Mesendoderm (in vitro differentiated cells): ENCODE data around the gene RFX3.

Source experiments
- DNase-seq: peaks from one replicate; pipeline ENCODE4 v3.0.0; 2013
- H2AK5ac ChIP-seq: 2 replicates; pipeline ENCODE4 v1.6.1; 2013; ENCODE audit warnings: low read length, inconsistent platforms
- H2BK120ac ChIP-seq: 2 replicates; pipeline ENCODE4 v1.6.1; 2013; ENCODE audit warnings: low read depth, mild to moderate bottlenecking, low read length, moderate library complexity, mixed read lengths
- H2BK15ac ChIP-seq: replicated peaks from 2 replicates; pipeline ENCODE4 v1.6.1; 2013; ENCODE audit warnings: low read depth, mild to moderate bottlenecking, moderate library complexity
- H2BK5ac ChIP-seq: 2 replicates; pipeline ENCODE4 v1.6.1; 2013; ENCODE audit warnings: low read length, inconsistent platforms
- H3K18ac ChIP-seq: 2 replicates; pipeline ENCODE4 v1.6.1; 2013; ENCODE audit warnings: mild to moderate bottlenecking, low read length, mixed read lengths
- H3K23ac ChIP-seq: one replicate; pipeline ENCODE4 v1.6.1; 2013; ENCODE audit warnings: low read length
- H3K27ac ChIP-seq: 2 replicates; pipeline ENCODE4 v1.5.1; 2013; ENCODE audit warnings: low read depth, mild to moderate bottlenecking, inconsistent platforms, low read length, moderate library complexity
- H3K27me3 ChIP-seq: 2 replicates; pipeline ENCODE4 v1.6.1; 2013; ENCODE audit warnings: low read length, control low read depth, mild to moderate bottlenecking, inconsistent platforms; ENCODE audit not compliant: insufficient read depth, poor library complexity
- H3K36me3 ChIP-seq: 2 replicates; pipeline ENCODE4 v1.6.1; 2013; ENCODE audit warnings: low read length, inconsistent platforms; ENCODE audit not compliant: control insufficient read depth, insufficient read depth
- H3K4ac ChIP-seq: one replicate; pipeline ENCODE4 v1.6.1; 2013; ENCODE audit warnings: low read depth, mild to moderate bottlenecking, low read length, moderate library complexity
- H3K4me1 ChIP-seq: 2 replicates; pipeline ENCODE4 v1.6.1; 2013; ENCODE audit warnings: low read depth, low read length, inconsistent platforms; ENCODE audit not compliant: control insufficient read depth
- H3K4me2 ChIP-seq: 2 replicates; pipeline ENCODE4 v1.6.1; 2013; ENCODE audit warnings: low read length
- H3K4me3 ChIP-seq: 2 replicates; pipeline ENCODE4 v1.5.1; 2013; ENCODE audit warnings: mild to moderate bottlenecking, low read length
- H3K56ac ChIP-seq: one replicate; pipeline ENCODE4 v1.6.1; 2013; ENCODE audit warnings: low read length
- H3K79me1 ChIP-seq: 2 replicates; pipeline ENCODE4 v1.6.1; 2013; ENCODE audit warnings: low read length, inconsistent platforms
- H3K79me2 ChIP-seq: 2 replicates; pipeline ENCODE4 v1.6.1; 2013; ENCODE audit warnings: mild to moderate bottlenecking, low read length; ENCODE audit not compliant: control insufficient read depth, insufficient read depth
- H3K9ac ChIP-seq: 2 replicates; pipeline ENCODE4 v1.6.1; 2013; ENCODE audit warnings: low read length, inconsistent platforms
- H4K5ac ChIP-seq: one replicate; pipeline ENCODE4 v1.6.1; 2013; ENCODE audit warnings: low read length
- H4K8ac ChIP-seq: one replicate; pipeline ENCODE4 v1.6.1; 2013; ENCODE audit warnings: low read depth, mild to moderate bottlenecking, control low read depth, low read length, moderate library complexity
- WGBS: extraction: QIAGEN DNeasy Blood & Tissue Kit; methylation state at CpG from one replicate; pipeline ENCODE4 v1.1.7; 2013; ENCODE audit warnings: low lambda C conversion rate, missing lambda C conversion rate; ENCODE audit not compliant: insufficient coverage; ENCODE audit errors: extremely low coverage; 5-methylcytosine and 5-hydroxymethylcytosine counted together

The RFX3 gene

GRCh38 chr9:3455094-3455493, 70.7 kb downstream of the RFX3 start:
- Histone ChIP-seq H3K56ac (no peak overlapping the region), H3K4me1 (no peaks in the 10 kb centered on the region), H3K9ac (no peak overlapping the region), H3K27me3 (no peaks in the 10 kb centered on the region), H3K79me2 (no peaks in the 10 kb centered on the region), H4K5ac (no peak overlapping the region), H3K36me3 (no peaks in the 10 kb centered on the region), H3K18ac (no peak overlapping the region), H3K4me2 (no peak overlapping the region), H3K27ac (no peak overlapping the region), H3K4ac (no peak overlapping the region), H3K79me1 (no peaks in the 10 kb centered on the region), H3K4me3 (no peak overlapping the region), H4K8ac (no peak overlapping the region), H3K23ac (no peak overlapping the region), H2BK120ac (no peak overlapping the region), H2BK5ac (no peak overlapping the region), H2BK15ac (no peak overlapping the region), H2AK5ac (no peak overlapping the region)
- DNase-seq = peak; percentile 39
- no CpG with 5 or more reads among the region's 2 CpGs for whole genome bisulfite sequencing

DNA sequence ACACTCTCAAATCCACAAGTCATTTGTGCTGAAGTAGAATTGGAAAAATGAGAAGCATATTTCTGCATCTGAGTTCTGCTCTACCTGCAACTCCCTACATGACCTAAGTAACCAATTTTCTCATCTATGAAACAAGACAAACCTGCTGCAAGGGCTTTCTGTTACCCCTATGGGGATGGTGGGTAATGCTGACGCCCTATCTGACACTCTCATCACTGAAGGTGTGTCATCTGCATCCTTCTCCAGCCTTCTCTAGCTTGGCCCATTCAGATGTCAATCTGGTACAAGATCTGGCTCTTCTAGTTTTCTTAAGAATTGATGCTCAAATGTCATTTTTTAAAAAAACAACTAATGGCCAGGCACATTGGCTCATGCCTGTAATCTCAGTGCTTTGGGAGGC, 73.8 kb downstream of the RFX3 start:
- H2BK15ac ChIP-seq = no peak overlapping the region
- no peak overlapping the region for H3K18ac ChIP-seq
- no peak overlapping the region for H4K5ac ChIP-seq
- H3K4ac ChIP-seq = no peak overlapping the region
- no peaks in the 10 kb centered on the region for H3K4me1 ChIP-seq
- H3K27me3 ChIP-seq = no peaks in the 10 kb centered on the region
- no peak for DNase-seq
- no peaks in the 10 kb centered on the region for H3K36me3 ChIP-seq
- H3K4me3 ChIP-seq = no peak overlapping the region
- no peak overlapping the region for H2BK5ac ChIP-seq
- no peak overlapping the region for H4K8ac ChIP-seq
- H2AK5ac ChIP-seq = no peak overlapping the region
- no peak overlapping the region for H3K27ac ChIP-seq
- no CpG with 5 or more reads among the region's 1 CpG for WGBS
- no peaks in the 10 kb centered on the region for H3K79me1 ChIP-seq
- no peak overlapping the region for H2BK120ac ChIP-seq
- H3K23ac ChIP-seq = no peak overlapping the region
- no peak overlapping the region for H3K4me2 ChIP-seq
- no peak overlapping the region for H3K9ac ChIP-seq
- H3K56ac ChIP-seq = no peak overlapping the region
- no peaks in the 10 kb centered on the region for H3K79me2 ChIP-seq

DNA sequence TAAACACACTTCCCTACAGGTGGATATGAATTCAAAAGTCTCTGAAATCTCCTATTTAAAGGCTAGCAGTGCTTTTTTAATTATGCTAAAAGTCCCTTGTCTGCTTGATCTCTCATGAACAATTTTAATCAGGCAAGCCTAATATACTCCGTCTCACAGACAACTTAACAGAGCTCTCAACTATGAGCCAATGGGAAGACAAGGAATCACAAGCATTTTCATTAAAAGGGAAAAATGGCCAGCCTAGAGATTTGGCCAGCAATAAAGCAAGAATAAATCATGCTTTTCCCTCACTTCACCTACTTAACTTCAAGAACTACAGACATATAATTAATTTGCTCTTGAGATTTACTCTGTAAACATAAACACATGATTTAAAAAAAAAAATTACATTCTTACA, 78.0 kb downstream of the RFX3 start:
- Histone ChIP-seq H3K36me3 (no peaks in the 10 kb centered on the region), H3K4me3 (no peak overlapping the region), H2AK5ac (no peak overlapping the region), H3K18ac (no peak overlapping the region), H3K79me2 (no peaks in the 10 kb centered on the region), H2BK5ac (no peak overlapping the region), H2BK120ac (no peak overlapping the region), H4K8ac (no peak overlapping the region), H3K4ac (no peak overlapping the region), H3K4me2 (no peak overlapping the region), H3K23ac (no peak overlapping the region), H3K9ac (no peak overlapping the region), H3K4me1 (no peaks in the 10 kb centered on the region), H4K5ac (no peak overlapping the region), H2BK15ac (no peak overlapping the region), H3K27me3 (no peaks in the 10 kb centered on the region), H3K56ac (no peak overlapping the region), H3K79me1 (no peaks in the 10 kb centered on the region), H3K27ac (no peak overlapping the region)
- DNase-seq = no peak
- WGBS = no CpG with 5 or more reads among the region's 1 CpG

DNA sequence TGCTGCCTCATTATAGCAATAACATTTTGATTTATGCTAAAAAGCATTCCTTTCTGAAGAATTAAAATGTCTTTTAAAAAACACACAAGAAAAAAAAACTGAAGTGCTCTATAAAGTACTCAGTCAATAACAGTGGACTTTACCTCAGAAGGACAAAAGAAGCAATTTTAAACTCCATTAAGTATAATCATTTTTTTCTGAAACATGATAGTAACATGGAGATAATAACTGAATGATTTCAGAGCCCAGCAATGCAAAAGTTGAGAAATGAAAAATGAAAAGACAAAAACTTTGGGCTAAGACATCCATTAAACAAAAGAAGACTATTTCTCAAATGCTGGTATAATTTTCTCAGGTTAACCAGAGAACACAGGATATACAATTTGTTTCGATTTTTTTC, 78.7 kb downstream of the RFX3 start:
- Histone ChIP-seq H3K36me3 (no peaks in the 10 kb centered on the region), H3K4me2 (no peak overlapping the region), H4K5ac (no peak overlapping the region), H3K56ac (no peak overlapping the region), H3K27me3 (no peaks in the 10 kb centered on the region), H3K23ac (no peak overlapping the region), H2BK15ac (no peak overlapping the region), H3K4ac (no peak overlapping the region), H2AK5ac (no peak overlapping the region), H4K8ac (no peak overlapping the region), H3K18ac (no peak overlapping the region), H3K79me1 (no peaks in the 10 kb centered on the region), H3K27ac (no peak overlapping the region), H3K4me1 (no peaks in the 10 kb centered on the region), H2BK5ac (no peak overlapping the region), H3K79me2 (no peaks in the 10 kb centered on the region), H2BK120ac (no peak overlapping the region), H3K9ac (no peak overlapping the region), H3K4me3 (no peak overlapping the region)
- no CpG with 5 or more reads among the region's 1 CpG for WGBS
- DNase-seq = no peak

- no peaks in the 10 kb centered on the region for H3K79me1 ChIP-seq
- H3K36me3 ChIP-seq = no peaks in the 10 kb centered on the region
- H3K4me1 ChIP-seq = no peaks in the 10 kb centered on the region
- H3K27me3 ChIP-seq = no peaks in the 10 kb centered on the region
- H3K4ac ChIP-seq = no peak overlapping the region
- H3K18ac ChIP-seq = no peak overlapping the region
- H3K9ac ChIP-seq = no peak overlapping the region
- H3K4me3 ChIP-seq = no peak overlapping the region
- no peak for DNase-seq
- H2BK120ac ChIP-seq = no peak overlapping the region
- H3K27ac ChIP-seq = no peak overlapping the region
- no peaks in the 10 kb centered on the region for H3K79me2 ChIP-seq
- no peak overlapping the region for H4K8ac ChIP-seq
- no peak overlapping the region for H2BK5ac ChIP-seq
- H3K4me2 ChIP-seq = no peak overlapping the region
- H3K23ac ChIP-seq = no peak overlapping the region
- no peak overlapping the region for H2AK5ac ChIP-seq
- H2BK15ac ChIP-seq = no peak overlapping the region
- H3K56ac ChIP-seq = no peak overlapping the region
- no peak overlapping the region for H4K5ac ChIP-seq
Measured at GRCh38 chr9:3446313-3446712, 79.5 kb downstream of the RFX3 start.

DNA sequence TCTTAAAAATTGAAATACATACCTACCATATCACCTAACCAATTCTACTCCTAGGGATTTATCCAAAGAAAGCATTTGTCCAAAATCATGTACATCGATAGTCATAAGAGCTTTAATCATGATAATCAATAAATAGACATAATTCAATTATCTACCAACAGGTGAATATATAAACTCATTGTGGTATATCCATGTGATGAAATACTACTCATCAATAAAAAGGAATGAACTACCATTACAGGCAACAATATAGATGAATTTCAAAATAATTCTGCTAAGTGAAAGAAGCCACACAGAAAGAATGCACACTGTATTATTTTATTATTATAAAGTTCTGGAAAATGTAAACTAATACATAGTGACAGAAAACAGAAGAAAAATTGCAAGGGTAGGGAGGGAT, 81.8 kb downstream of the RFX3 start:
- WGBS = no CpG with 5 or more reads among the region's 1 CpG

More for the DNA sequence above, 81.8 kb downstream of the RFX3 start:
- Histone ChIP-seq H3K4me1 (no peaks in the 10 kb centered on the region), H3K18ac (no peak overlapping the region), H3K56ac (no peak overlapping the region), H3K4me3 (no peak overlapping the region), H3K23ac (no peak overlapping the region), H3K27me3 (no peaks in the 10 kb centered on the region), H3K4me2 (no peak overlapping the region), H3K79me1 (no peaks in the 10 kb centered on the region), H4K5ac (no peak overlapping the region), H3K79me2 (no peaks in the 10 kb centered on the region), H3K4ac (no peak overlapping the region), H2AK5ac (no peak overlapping the region), H2BK120ac (no peak overlapping the region), H2BK5ac (no peak overlapping the region), H3K27ac (no peak overlapping the region), H3K9ac (no peak overlapping the region), H4K8ac (no peak overlapping the region), H3K36me3 (no peaks in the 10 kb centered on the region), H2BK15ac (no peak overlapping the region)
- DNase-seq = no peak
